Left ventricle myocardium inferior (tissue), 1 donor: Measurements from ENCODE around the gene DBF4B. TPM values are rescaled to one million over a fixed set of nuclear protein-coding genes. Genes with fewer than 3 reads are reported as not detected.
A peak's percentile ranks its signal among the peaks of the same experiment; 100 is the strongest.

ENCODE experiments used
- DNase-seq: peaks from one replicate; pipeline ENCODE4 v3.0.0-alpha.2; 2020
- H3K27ac ChIP-seq: fragments of 200-600 bp; replicated peaks from 2 replicates; pipeline ENCODE4 v1.8.0; 2021
- H3K27me3 ChIP-seq: fragments of 200-600 bp; 2 replicates; pipeline ENCODE4 v1.8.0; 2021; ENCODE audit warnings: low read depth
- H3K36me3 ChIP-seq: fragments of 200-600 bp; 2 replicates; pipeline ENCODE4 v1.8.0; 2021
- H3K4me1 ChIP-seq: fragments of 200-600 bp; 2 replicates; pipeline ENCODE4 v1.8.0; 2021
- H3K4me3 ChIP-seq: fragments of 200-600 bp; 2 replicates; pipeline ENCODE4 v1.8.0; 2021; ENCODE audit warnings: mild to moderate bottlenecking, moderate library complexity
- H3K9me3 ChIP-seq: fragments of 200-600 bp; replicated peaks from 2 replicates; pipeline ENCODE4 v1.8.0; 2021
- intact Hi-C: fragments of 100-400 bp; cut with micrococcal nuclease; formaldehyde crosslinking; loops from one replicate; pipeline ENCODE4 v1.11.0; 2022
- total RNA-seq: library from RNA; stranded (reverse); fragmentation: NEBNext Ultra II Directional; extraction: Animal tissue kit (Norgen Biotek cat#: 25700); gene quantifications from one replicate; pipeline ENCODE4 v1.2.1, GENCODE V29; 2021
- TF ChIP-seq, protein P1 (sequence below): fragments of 200-600 bp; IDR thresholded peaks from 2 replicates; pipeline ENCODE4 v1.8.0; 2021; ENCODE audit warnings: antibody characterized with exemption, mild to moderate bottlenecking, borderline replicate concordance
- donor health status: DM: no; HTN: yes; CAD: no; lungs with severe emphysema.

The DBF4B gene
- total RNA-seq, 1 donor from 2014 or later, result 5.7 TPM

- Histone ChIP-seq H3K9me3 (no peaks in the 10 kb centered on the region), H3K36me3 (peaks cover 7% of the 10 kb centered on the region), H3K27ac (peak overlapping the region; percentile 86), H3K27me3 (no peaks in the 10 kb centered on the region), H3K4me1 (peaks cover 79% of the 10 kb centered on the region), H3K4me3 (peak overlapping the region; percentile 43)
- TF ChIP-seq, protein P1, sequence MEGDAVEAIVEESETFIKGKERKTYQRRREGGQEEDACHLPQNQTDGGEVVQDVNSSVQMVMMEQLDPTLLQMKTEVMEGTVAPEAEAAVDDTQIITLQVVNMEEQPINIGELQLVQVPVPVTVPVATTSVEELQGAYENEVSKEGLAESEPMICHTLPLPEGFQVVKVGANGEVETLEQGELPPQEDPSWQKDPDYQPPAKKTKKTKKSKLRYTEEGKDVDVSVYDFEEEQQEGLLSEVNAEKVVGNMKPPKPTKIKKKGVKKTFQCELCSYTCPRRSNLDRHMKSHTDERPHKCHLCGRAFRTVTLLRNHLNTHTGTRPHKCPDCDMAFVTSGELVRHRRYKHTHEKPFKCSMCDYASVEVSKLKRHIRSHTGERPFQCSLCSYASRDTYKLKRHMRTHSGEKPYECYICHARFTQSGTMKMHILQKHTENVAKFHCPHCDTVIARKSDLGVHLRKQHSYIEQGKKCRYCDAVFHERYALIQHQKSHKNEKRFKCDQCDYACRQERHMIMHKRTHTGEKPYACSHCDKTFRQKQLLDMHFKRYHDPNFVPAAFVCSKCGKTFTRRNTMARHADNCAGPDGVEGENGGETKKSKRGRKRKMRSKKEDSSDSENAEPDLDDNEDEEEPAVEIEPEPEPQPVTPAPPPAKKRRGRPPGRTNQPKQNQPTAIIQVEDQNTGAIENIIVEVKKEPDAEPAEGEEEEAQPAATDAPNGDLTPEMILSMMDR, result no peak
- DNase-seq, result no peak
- intact Hi-C loops, result no loop called here
These were observed 89.3 kb downstream of the DBF4B start for GRCh38 chr17:44797802-44798201.

GRCh38 chr17:44798356-44798755 lies 89.9 kb downstream of the DBF4B start:
- peaks cover 84% of the 10 kb centered on the region for H3K4me1 ChIP-seq
- H3K27ac ChIP-seq, result peak overlapping the region; percentile 86
- intact Hi-C loops, result no loop called here
- H3K27me3 ChIP-seq, result no peaks in the 10 kb centered on the region
- H3K36me3 ChIP-seq, result peaks cover 7% of the 10 kb centered on the region
- H3K4me3 ChIP-seq, result peak overlapping the region; percentile 43
- DNase-seq, result no peak
- H3K9me3 ChIP-seq, result no peaks in the 10 kb centered on the region
- TF ChIP-seq, protein P1, result no peak

Other genes with a start within 250 kb of the DBF4B start
- gene GPATCH8, start 205.3 kb upstream of the DBF4B start, total RNA-seq, result 16.6 TPM
- gene FZD2, start 151.2 kb upstream of the DBF4B start, total RNA-seq, result 4.0 TPM
- gene MEIOC, start 52.2 kb upstream of the DBF4B start, total RNA-seq, result not detected
- gene CCDC43, start 18.9 kb upstream of the DBF4B start, total RNA-seq, result 28.8 TPM
- gene ADAM11, start 50.3 kb downstream of the DBF4B start, total RNA-seq, result 7.3 TPM
- gene GJC1, start 121.6 kb downstream of the DBF4B start, total RNA-seq, result 18.8 TPM
- 18.3 TPM for gene HIGD1B, start 139.2 kb downstream of the DBF4B start, total RNA-seq
- gene EFTUD2, start 190.8 kb downstream of the DBF4B start, total RNA-seq, result 62.0 TPM
- gene GFAP, start 206.8 kb downstream of the DBF4B start, total RNA-seq, result 4.1 TPM
- gene KIF18B, start 239.1 kb downstream of the DBF4B start, total RNA-seq, result 0.49 TPM